Activated CD4-positive, alpha-beta memory T cell treated with anti-CD3 and anti-CD28 coated beads, Interleukin-2, amount 10 ng/mL, durations not matched to agents 7 days and 5 days (primary cell): Measurements from ENCODE around the gene TSPAN9. TPM values are rescaled to one million over a fixed set of nuclear protein-coding genes. Genes with fewer than 3 reads are reported as not detected.

Experiments
- CTCF ChIA-PET: fragments of 350-600 bp; sonication (Branson Sonifier 250); formaldehyde crosslinking; loops from one replicate; lab custom pipeline; 2021; ENCODE audit warnings: antibody characterized with exemption, inconsistent platforms; lab: Charles Lee
- POLR2A ChIA-PET: fragments of 350-600 bp; sonication (Branson Sonifier 250); formaldehyde crosslinking; loops from one replicate; lab custom pipeline; 2021; ENCODE audit warnings: antibody characterized with exemption; lab: Charles Lee
- DNase-seq: peaks from one replicate; pipeline ENCODE4 v3.0.0-alpha.2; 2020
- H3K27ac Mint-ChIP-seq: one replicate; pipeline ENCODE4 v1.8.0; 2021; ENCODE audit warnings: mild to moderate bottlenecking, mixed read lengths
- H3K27me3 Mint-ChIP-seq: one replicate; pipeline ENCODE4 v1.8.0; 2021; ENCODE audit warnings: mixed read lengths
- H3K36me3 Mint-ChIP-seq: one replicate; pipeline ENCODE4 v1.8.0; 2021; ENCODE audit warnings: low read depth, mixed read lengths
- H3K4me1 Mint-ChIP-seq: one replicate; pipeline ENCODE4 v1.8.0; 2021; ENCODE audit warnings: mixed read lengths
- H3K4me3 Mint-ChIP-seq: one replicate; pipeline ENCODE4 v1.8.0; 2021; ENCODE audit warnings: mild to moderate bottlenecking, mixed read lengths
- H3K9me3 Mint-ChIP-seq: one replicate; pipeline ENCODE4 v1.8.0; 2021; ENCODE audit warnings: mixed read lengths
- total RNA-seq, 2 experiments: library from RNA; stranded (reverse); gene quantifications; one replicate each; pipeline ENCODE4 v1.2.3, GENCODE V29; 2021

The TSPAN9 gene
- total RNA-seq, 2 experiments from 2014 or later = 0.18 to 0.28 TPM

- Mint-ChIP-seq H3K9me3 (no peaks in the 10 kb centered on the region), H3K4me3 (no peak overlapping the region), H3K27me3 (peaks cover 18% of the 10 kb centered on the region), H3K27ac (no peak overlapping the region), H3K36me3 (no peaks in the 10 kb centered on the region), H3K4me1 (no peaks in the 10 kb centered on the region)
- ChIA-PET POLR2A (no interaction called here), CTCF (no interaction called here)
- DNase-seq = no peak
These were observed 74.0 kb downstream of the TSPAN9 start for GRCh38 chr12:3150931-3151835.

- Mint-ChIP-seq H3K4me1 (no peaks in the 10 kb centered on the region), H3K4me3 (no peak overlapping the region), H3K36me3 (no peaks in the 10 kb centered on the region), H3K27me3 (peaks cover 18% of the 10 kb centered on the region), H3K9me3 (no peaks in the 10 kb centered on the region), H3K27ac (no peak overlapping the region)
- POLR2A ChIA-PET = no interaction called here
- CTCF ChIA-PET = no interaction called here
- DNase-seq = no peak
These were observed 74.9 kb downstream of the TSPAN9 start for GRCh38 chr12:3152011-3152511.

- CTCF ChIA-PET = interaction anchor here (1.6 to 2.7 kb wide), 2 partner anchors 18 to 147 kb away, joined by 3 to 11 read pairs; no protein-coding TSS in a partner anchor
- H3K9me3 Mint-ChIP-seq = no peaks in the 10 kb centered on the region
- no peak for DNase-seq
- H3K4me3 Mint-ChIP-seq = no peak overlapping the region
- H3K4me1 Mint-ChIP-seq = no peaks in the 10 kb centered on the region
- no peak overlapping the region for H3K27ac Mint-ChIP-seq
- POLR2A ChIA-PET = no interaction called here
- peaks cover 18% of the 10 kb centered on the region for H3K27me3 Mint-ChIP-seq
- H3K36me3 Mint-ChIP-seq = no peaks in the 10 kb centered on the region
These were observed 75.7 kb downstream of the TSPAN9 start for GRCh38 chr12:3152892-3153291.

GRCh38 chr12:3154006-3154405, 76.8 kb downstream of the TSPAN9 start:
- Mint-ChIP-seq H3K4me1 (no peaks in the 10 kb centered on the region), H3K36me3 (no peaks in the 10 kb centered on the region), H3K27me3 (peaks cover 18% of the 10 kb centered on the region), H3K9me3 (no peaks in the 10 kb centered on the region), H3K4me3 (no peak overlapping the region), H3K27ac (no peak overlapping the region)
- POLR2A ChIA-PET = no interaction called here
- DNase-seq = no peak
- CTCF ChIA-PET = interaction anchor here (1.6 to 2.7 kb wide), 2 partner anchors 19 to 146 kb away, joined by 3 to 11 read pairs; no protein-coding TSS in a partner anchor

- H3K9me3 Mint-ChIP-seq = no peaks in the 10 kb centered on the region
- no peaks in the 10 kb centered on the region for H3K4me1 Mint-ChIP-seq
- no peak for DNase-seq
- ChIA-PET POLR2A (no interaction called here), CTCF (no interaction called here)
- peaks cover 10% of the 10 kb centered on the region for H3K27me3 Mint-ChIP-seq
- no peak overlapping the region for H3K27ac Mint-ChIP-seq
- H3K4me3 Mint-ChIP-seq = no peak overlapping the region
- H3K36me3 Mint-ChIP-seq = no peaks in the 10 kb centered on the region
These were observed 78.7 kb downstream of the TSPAN9 start for GRCh38 chr12:3155702-3156370.

- no peaks in the 10 kb centered on the region for H3K9me3 Mint-ChIP-seq
- no peak overlapping the region for H3K4me3 Mint-ChIP-seq
- H3K27ac Mint-ChIP-seq = no peak overlapping the region
- peaks cover 8% of the 10 kb centered on the region for H3K27me3 Mint-ChIP-seq
- DNase-seq = no peak
- no peaks in the 10 kb centered on the region for H3K36me3 Mint-ChIP-seq
- ChIA-PET POLR2A (no interaction called here), CTCF (no interaction called here)
- no peaks in the 10 kb centered on the region for H3K4me1 Mint-ChIP-seq
These were observed 80.6 kb downstream of the TSPAN9 start for GRCh38 chr12:3157581-3158323.

- CTCF ChIA-PET = no interaction called here
- Mint-ChIP-seq H3K27ac (no peak overlapping the region), H3K4me3 (no peak overlapping the region), H3K27me3 (peaks cover 8% of the 10 kb centered on the region), H3K9me3 (no peaks in the 10 kb centered on the region), H3K4me1 (no peaks in the 10 kb centered on the region), H3K36me3 (no peaks in the 10 kb centered on the region)
- POLR2A ChIA-PET = no interaction called here
- no peak for DNase-seq
These were observed 81.8 kb downstream of the TSPAN9 start for GRCh38 chr12:3158851-3159465.

GRCh38 chr12:3160081-3160480, 82.9 kb downstream of the TSPAN9 start:
- no peak for DNase-seq
- CTCF ChIA-PET = no interaction called here
- Mint-ChIP-seq H3K9me3 (no peaks in the 10 kb centered on the region), H3K27ac (no peak overlapping the region), H3K27me3 (peaks cover 6% of the 10 kb centered on the region), H3K36me3 (no peaks in the 10 kb centered on the region), H3K4me1 (no peaks in the 10 kb centered on the region), H3K4me3 (no peak overlapping the region)
- POLR2A ChIA-PET = no interaction called here

- ChIA-PET POLR2A (no interaction called here), CTCF (no interaction called here)
- no peak for DNase-seq
- no peaks in the 10 kb centered on the region for H3K9me3 Mint-ChIP-seq
- peaks cover 6% of the 10 kb centered on the region for H3K27me3 Mint-ChIP-seq
- no peak overlapping the region for H3K27ac Mint-ChIP-seq
- H3K36me3 Mint-ChIP-seq = no peaks in the 10 kb centered on the region
- no peak overlapping the region for H3K4me3 Mint-ChIP-seq
- H3K4me1 Mint-ChIP-seq = no peaks in the 10 kb centered on the region
These were observed 84.7 kb downstream of the TSPAN9 start for GRCh38 chr12:3161861-3162260.

GRCh38 chr12:3164454-3165077, 87.4 kb downstream of the TSPAN9 start:
- no peak overlapping the region for H3K27ac Mint-ChIP-seq
- H3K36me3 Mint-ChIP-seq = no peaks in the 10 kb centered on the region
- H3K4me3 Mint-ChIP-seq = no peak overlapping the region
- DNase-seq = no peak
- POLR2A ChIA-PET = no interaction called here
- no peaks in the 10 kb centered on the region for H3K9me3 Mint-ChIP-seq
- peaks cover 13% of the 10 kb centered on the region for H3K27me3 Mint-ChIP-seq
- H3K4me1 Mint-ChIP-seq = no peaks in the 10 kb centered on the region
- CTCF ChIA-PET = no interaction called here

- no peak for DNase-seq
- Mint-ChIP-seq H3K4me3 (no peak overlapping the region), H3K27me3 (peaks cover 12% of the 10 kb centered on the region), H3K4me1 (no peaks in the 10 kb centered on the region), H3K27ac (no peak overlapping the region), H3K36me3 (no peaks in the 10 kb centered on the region), H3K9me3 (no peaks in the 10 kb centered on the region)
- ChIA-PET CTCF (no interaction called here), POLR2A (no interaction called here)
These were observed 88.2 kb downstream of the TSPAN9 start for GRCh38 chr12:3165078-3165980.
